Cardiac muscle cell (in vitro differentiated cells and primary cell): ENCODE measurements around the gene RBM43. TPM values are rescaled to one million over a fixed set of nuclear protein-coding genes. Genes with fewer than 3 reads are reported as not detected.

Source experiments
- DNase-seq, 2 donors: peaks; one replicate each; pipeline versions ENCODE4 v3.0.0 to v3.0.0-alpha.2; 2010 to 2017; ENCODE audit warnings: low read depth in 1 of 2, low spot score in 1 of 2
- H3K27ac ChIP-seq: fragments of 200-600 bp; sonication (generic); 2 replicates; pipeline ENCODE4 v1.5.1; 2016
- H3K27me3 ChIP-seq: fragments of 200-600 bp; sonication (generic); 2 replicates; pipeline ENCODE4 v1.6.0; 2016; ENCODE audit warnings: control low read depth
- H3K36me3 ChIP-seq: fragments of 200-600 bp; sonication (generic); 2 replicates; pipeline ENCODE4 v1.5.1; 2016; ENCODE audit warnings: control low read depth
- H3K4me1 ChIP-seq: fragments of 200-600 bp; sonication (generic); 2 replicates; pipeline ENCODE4 v1.8.1; 2017; ENCODE audit warnings: low read depth, mild to moderate bottlenecking, mixed run types
- H3K4me3 ChIP-seq: fragments of 200-600 bp; sonication (generic); 2 replicates; pipeline ENCODE4 v1.5.1; 2016; ENCODE audit warnings: mild to moderate bottlenecking
- H3K9me3 ChIP-seq: fragments of 200-600 bp; sonication (generic); 2 replicates; pipeline ENCODE4 v1.5.1; 2017; ENCODE audit warnings: low read depth, mild to moderate bottlenecking, control low read depth
- CTCF ChIP-seq: IDR thresholded peaks from 2 replicates; pipeline ENCODE4 v1.5.1; 2012; ENCODE audit warnings: low read depth, mild to moderate bottlenecking, low read length
- polyA plus RNA-seq: library from polyadenylated mRNA; unstranded; fragments of >200 nt; fragmentation: Nextera tagmentation; extraction: Ambion mirVana; gene quantifications from 2 replicates; pipeline ENCODE4 v1.2.1, GENCODE V29; 2016
- total RNA-seq: library from RNA; depleted of rRNA; stranded (reverse); fragments of >200 nt; gene quantifications from 2 replicates; pipeline ENCODE4 v1.2.3, GENCODE V29; 2016

Gene RBM43
- total and polyA plus RNA-seq, 2 experiments from 2014 or later, result 0.10 to 1.4 TPM

DNA sequence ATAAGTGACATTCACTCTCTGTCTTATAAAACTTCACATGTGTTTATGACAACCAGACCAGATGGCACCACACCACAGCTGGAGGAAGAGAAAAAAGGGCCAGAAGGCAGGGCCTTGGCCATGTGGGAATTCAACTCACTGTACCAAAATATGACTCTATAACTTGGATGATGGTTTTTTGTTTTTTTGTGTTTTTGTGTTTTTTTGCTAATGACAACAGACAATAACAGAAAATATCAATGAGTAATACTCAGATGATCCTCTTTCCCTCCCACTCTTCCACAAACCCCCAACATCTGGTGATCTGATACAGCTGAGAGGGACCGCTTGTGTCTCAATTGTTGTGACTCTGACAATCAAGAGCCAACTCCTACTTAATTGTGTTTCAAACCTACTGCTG lies 15.4 kb upstream of the RBM43 start:
- Histone ChIP-seq H3K27me3 (no peaks in the 10 kb centered on the region), H3K4me3 (no peak overlapping the region), H3K27ac (no peak overlapping the region), H3K4me1 (no peaks in the 10 kb centered on the region), H3K9me3 (no peaks in the 10 kb centered on the region), H3K36me3 (no peaks in the 10 kb centered on the region)
- TF ChIP-seq CTCF, result no peak
- DNase-seq, result no peak

DNA sequence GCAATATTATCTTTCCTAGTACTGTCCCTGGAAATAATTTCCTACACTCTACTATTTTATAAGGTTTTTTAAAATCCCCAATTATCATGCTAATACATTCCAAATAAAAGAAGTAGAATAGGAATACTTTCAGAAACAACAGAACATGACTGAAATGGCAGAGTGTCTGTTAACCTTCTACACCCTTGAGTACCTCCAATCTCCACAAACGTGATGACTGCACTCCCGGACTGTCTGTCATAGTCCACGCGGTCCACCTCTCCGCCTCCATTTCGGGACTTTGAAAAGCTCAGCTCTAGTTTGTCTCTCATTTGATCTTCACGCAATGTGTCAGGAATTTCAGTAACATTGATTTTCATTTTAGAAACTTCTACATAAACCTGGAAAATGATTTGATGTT lies 13.6 kb upstream of the RBM43 start:
- DNase-seq, result no peak
- H3K27me3 ChIP-seq, result no peaks in the 10 kb centered on the region
- no peak overlapping the region for H3K27ac ChIP-seq
- no peak for TF ChIP-seq CTCF
- H3K4me1 ChIP-seq, result no peaks in the 10 kb centered on the region
- no peaks in the 10 kb centered on the region for H3K9me3 ChIP-seq
- H3K4me3 ChIP-seq, result no peak overlapping the region
- no peaks in the 10 kb centered on the region for H3K36me3 ChIP-seq

GRCh38 chr2:151271824-151272223 lies 10.2 kb upstream of the RBM43 start:
- no peaks in the 10 kb centered on the region for H3K9me3 ChIP-seq
- DNase-seq, result no peak
- H3K4me3 ChIP-seq, result no peak overlapping the region

GRCh38 chr2:151269798-151270568 lies 8.3 kb upstream of the RBM43 start:
- Histone ChIP-seq H3K4me1 (no peaks in the 10 kb centered on the region), H3K36me3 (no peaks in the 10 kb centered on the region), H3K27me3 (no peaks in the 10 kb centered on the region), H3K4me3 (no peak overlapping the region), H3K27ac (no peak overlapping the region), H3K9me3 (no peaks in the 10 kb centered on the region)
- DNase-seq, result no peak
- no peak for TF ChIP-seq CTCF

More at GRCh38 chr2:151271824-151272223, 10.2 kb upstream of the RBM43 start:
- H3K36me3 ChIP-seq, result no peaks in the 10 kb centered on the region
- H3K4me1 ChIP-seq, result no peaks in the 10 kb centered on the region
- no peak for TF ChIP-seq CTCF
- H3K27me3 ChIP-seq, result no peaks in the 10 kb centered on the region
- H3K27ac ChIP-seq, result no peak overlapping the region

- Histone ChIP-seq H3K4me1 (no peaks in the 10 kb centered on the region), H3K4me3 (no peak overlapping the region), H3K27ac (no peak overlapping the region), H3K27me3 (no peaks in the 10 kb centered on the region), H3K9me3 (no peaks in the 10 kb centered on the region), H3K36me3 (no peaks in the 10 kb centered on the region)
- DNase-seq, result no peak
- no peak for TF ChIP-seq CTCF
These were observed 6.4 kb upstream of the RBM43 start for GRCh38 chr2:151268085-151268484.
